Measurements from ENCODE around the gene CHN2. TPM values are rescaled to one million over a fixed set of nuclear protein-coding genes. Genes with fewer than 3 reads are reported as not detected.

CHN2 gene
- total RNA-seq, 2 donors from 2014 or later, result 30.0 to 32.9 TPM

GRCh38 chr7:29458933-29459332 lies 264.4 kb downstream of the CHN2 start:
- DNase-seq (no peak), ATAC-seq (no peak)
- intact Hi-C loops (cut with DNase I, micrococcal nuclease), result no loop called here

- ATAC-seq (no peak), DNase-seq (no peak)
- intact Hi-C loops (cut with DNase I, micrococcal nuclease), result no loop called here
These were observed 265.0 kb downstream of the CHN2 start for GRCh38 chr7:29459589-29459988.

GRCh38 chr7:29461996-29462395 lies 267.4 kb downstream of the CHN2 start:
- DNase-seq, result no peak
- intact Hi-C loops (cut with DNase I, micrococcal nuclease), result no loop called here
- ATAC-seq, result no peak

GRCh38 chr7:29463504-29464158 lies 269.1 kb downstream of the CHN2 start:
- intact Hi-C loops (cut with DNase I, micrococcal nuclease), result no loop called here
- DNase-seq, result peak; percentile 47 to 72
- peak; percentile 60 for ATAC-seq

GRCh38 chr7:29464753-29465152 lies 270.2 kb downstream of the CHN2 start:
- ATAC-seq (no peak), DNase-seq (no peak)
- intact Hi-C loops (cut with DNase I, micrococcal nuclease), result no loop called here

GRCh38 chr7:29467193-29467926 lies 272.8 kb downstream of the CHN2 start:
- ATAC-seq (peak; percentile 25), DNase-seq (no peak)
- intact Hi-C loops (cut with DNase I, micrococcal nuclease), result no loop called here

GRCh38 chr7:29468196-29468595 lies 273.6 kb downstream of the CHN2 start:
- DNase-seq, result peak; percentile 72 to 86
- intact Hi-C loops (cut with DNase I, micrococcal nuclease), result no loop called here
- ATAC-seq, result peak; percentile 64

- ATAC-seq (no peak), DNase-seq (no peak)
- intact Hi-C loops (cut with DNase I, micrococcal nuclease), result no loop called here
These were observed 274.7 kb downstream of the CHN2 start for GRCh38 chr7:29469281-29469680.

GRCh38 chr7:29469976-29470557 lies 275.5 kb downstream of the CHN2 start:
- ATAC-seq (no peak), DNase-seq (no peak)
- intact Hi-C loops (cut with DNase I, micrococcal nuclease), result no loop called here

GRCh38 chr7:29471444-29472138 lies 277.0 kb downstream of the CHN2 start:
- ATAC-seq, result peak; percentile 72
- intact Hi-C loops (cut with DNase I, micrococcal nuclease), result no loop called here
- peak; percentile 71 to 80 for DNase-seq

GRCh38 chr7:29476916-29477315 lies 282.3 kb downstream of the CHN2 start:
- ATAC-seq (no peak), DNase-seq (no peak)
- intact Hi-C loops (cut with DNase I, micrococcal nuclease), result no loop called here

GRCh38 chr7:29478226-29478625 lies 283.7 kb downstream of the CHN2 start:
- DNase-seq (no peak), ATAC-seq (no peak)
- intact Hi-C loops (cut with DNase I, micrococcal nuclease), result no loop called here

- DNase-seq (no peak), ATAC-seq (no peak)
- intact Hi-C loops (cut with DNase I, micrococcal nuclease), result no loop called here
These were observed 284.2 kb downstream of the CHN2 start for GRCh38 chr7:29478687-29479240.

GRCh38 chr7:29479301-29480200 lies 285.0 kb downstream of the CHN2 start:
- intact Hi-C loops (cut with DNase I, micrococcal nuclease), result no loop called here
- DNase-seq (peak in 1 of 2 donors; percentile 44), ATAC-seq (peak; percentile 59)

GRCh38 chr7:29480451-29480850 lies 285.9 kb downstream of the CHN2 start:
- intact Hi-C loops (cut with DNase I, micrococcal nuclease), result no loop called here
- no peak for DNase-seq
- peak; percentile 57 for ATAC-seq

GRCh38 chr7:29480934-29481651 lies 286.5 kb downstream of the CHN2 start:
- ATAC-seq (no peak), DNase-seq (no peak)
- intact Hi-C loops (cut with DNase I, micrococcal nuclease), result no loop called here

GRCh38 chr7:29482056-29482455 lies 287.5 kb downstream of the CHN2 start:
- intact Hi-C loops (cut with DNase I, micrococcal nuclease), result no loop called here
- ATAC-seq (no peak), DNase-seq (no peak)

Measured in left colon (tissue), 2 donors.